DND-41 (cell line): ENCODE measurements around the gene ZNF582.

ENCODE experiments used
- EZH2 ChIP-seq: IDR thresholded peaks from 3 replicates; pipeline ENCODE4 v1.6.1; 2012; ENCODE audit warnings: borderline replicate concordance, low read depth, mild to moderate bottlenecking, moderate library complexity, low read length, inconsistent platforms; ENCODE audit not compliant: severe bottlenecking
- TF ChIP-seq, protein P1 (sequence below): IDR thresholded peaks from 2 replicates; pipeline ENCODE4 v1.5.1; 2012; ENCODE audit warnings: borderline replicate concordance, low read length, moderate library complexity, mild to moderate bottlenecking; ENCODE audit not compliant: poor library complexity, severe bottlenecking; ENCODE audit errors: extremely low read depth

DNA sequence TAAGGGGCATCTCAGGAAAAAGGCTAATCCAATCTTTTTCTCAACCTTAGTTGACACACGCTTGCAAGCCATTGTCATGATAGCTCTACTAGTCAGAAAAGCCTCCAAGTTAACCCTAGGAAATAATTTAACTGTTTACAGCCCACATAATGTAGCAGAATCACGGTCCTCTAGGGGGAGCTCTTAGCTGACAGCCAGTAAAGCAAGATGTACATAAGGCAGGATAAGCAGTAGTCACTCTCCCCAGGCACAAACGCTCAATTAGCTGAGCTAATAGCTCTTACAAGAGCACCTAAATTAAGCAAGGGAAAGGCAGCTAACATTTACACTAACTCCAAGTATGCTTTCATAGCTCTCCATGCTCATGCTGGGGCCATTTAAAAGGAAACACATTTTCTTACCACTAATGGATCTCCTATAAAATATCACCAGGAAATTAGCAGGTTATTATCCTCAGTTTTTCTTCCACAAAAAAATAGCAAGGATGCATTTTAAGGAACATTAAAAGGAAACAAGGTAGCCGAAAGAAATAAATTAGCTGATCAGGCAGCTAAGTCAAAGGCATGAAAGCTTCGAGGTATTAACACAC is 45.0 kb downstream of the ZNF582 start:
- TF ChIP-seq, protein P1, sequence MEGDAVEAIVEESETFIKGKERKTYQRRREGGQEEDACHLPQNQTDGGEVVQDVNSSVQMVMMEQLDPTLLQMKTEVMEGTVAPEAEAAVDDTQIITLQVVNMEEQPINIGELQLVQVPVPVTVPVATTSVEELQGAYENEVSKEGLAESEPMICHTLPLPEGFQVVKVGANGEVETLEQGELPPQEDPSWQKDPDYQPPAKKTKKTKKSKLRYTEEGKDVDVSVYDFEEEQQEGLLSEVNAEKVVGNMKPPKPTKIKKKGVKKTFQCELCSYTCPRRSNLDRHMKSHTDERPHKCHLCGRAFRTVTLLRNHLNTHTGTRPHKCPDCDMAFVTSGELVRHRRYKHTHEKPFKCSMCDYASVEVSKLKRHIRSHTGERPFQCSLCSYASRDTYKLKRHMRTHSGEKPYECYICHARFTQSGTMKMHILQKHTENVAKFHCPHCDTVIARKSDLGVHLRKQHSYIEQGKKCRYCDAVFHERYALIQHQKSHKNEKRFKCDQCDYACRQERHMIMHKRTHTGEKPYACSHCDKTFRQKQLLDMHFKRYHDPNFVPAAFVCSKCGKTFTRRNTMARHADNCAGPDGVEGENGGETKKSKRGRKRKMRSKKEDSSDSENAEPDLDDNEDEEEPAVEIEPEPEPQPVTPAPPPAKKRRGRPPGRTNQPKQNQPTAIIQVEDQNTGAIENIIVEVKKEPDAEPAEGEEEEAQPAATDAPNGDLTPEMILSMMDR: peak; percentile 54
- TF ChIP-seq EZH2: no peak
